GM23338 (cell line): ENCODE measurements around the gene CDH18. TPM values are rescaled to one million over a fixed set of nuclear protein-coding genes. Genes with fewer than 3 reads are reported as not detected.

Experiments used
- ATAC-seq: fragments of 200-7000 bp; cut with Tn5 transposase; 3 replicates; pipeline ENCODE4 v1.9.1; 2020
- DNase-seq: peaks from one replicate; pipeline ENCODE4 v3.0.0-alpha.2; 2015; ENCODE audit warnings: low spot score
- H2AFZ ChIP-seq: fragments of 200-600 bp; sonication (generic); 2 replicates; pipeline ENCODE4 v1.8.0; 2016; ENCODE audit warnings: antibody characterized with exemption, mild to moderate bottlenecking, moderate library complexity
- H3F3A ChIP-seq: fragments of 200-600 bp; sonication (generic); replicated peaks from 2 replicates; pipeline ENCODE4 v1.8.0; 2017; ENCODE audit warnings: antibody characterized with exemption, mixed run types, low read depth
- H3K27ac ChIP-seq: fragments of 200-600 bp; sonication (generic); 2 replicates; pipeline ENCODE4 v1.6.1; 2016; ENCODE audit warnings: low read depth
- H3K27me3 ChIP-seq: fragments of 200-600 bp; sonication (generic); 2 replicates; pipeline ENCODE4 v1.8.0; 2016; ENCODE audit warnings: mild to moderate bottlenecking, mixed run types, moderate library complexity; ENCODE audit not compliant: insufficient read depth
- H3K36me3 ChIP-seq: fragments of 200-600 bp; sonication (generic); 2 replicates; pipeline ENCODE4 v1.8.0; 2016; ENCODE audit warnings: mild to moderate bottlenecking; ENCODE audit not compliant: insufficient read depth
- H3K4me1 ChIP-seq: fragments of 200-600 bp; sonication (generic); 2 replicates; pipeline ENCODE4 v1.8.0; 2016; ENCODE audit warnings: mild to moderate bottlenecking, moderate library complexity; ENCODE audit not compliant: insufficient read depth
- H3K4me2 ChIP-seq: fragments of 200-600 bp; sonication (generic); 2 replicates; pipeline ENCODE4 v1.7.1; 2017; ENCODE audit warnings: mixed run types
- H3K4me3 ChIP-seq: fragments of 200-600 bp; sonication (generic); 2 replicates; pipeline ENCODE4 v1.6.1; 2016; ENCODE audit warnings: mixed run types
- H3K79me2 ChIP-seq: fragments of 200-600 bp; sonication (generic); replicated peaks from 2 replicates; pipeline ENCODE4 v1.8.0; 2017; ENCODE audit warnings: mild to moderate bottlenecking; ENCODE audit not compliant: insufficient read depth
- H3K9me2 ChIP-seq: fragments of 200-600 bp; sonication (generic); 2 replicates; pipeline ENCODE4 v1.8.0; 2017; ENCODE audit not compliant: insufficient read depth
- H4K20me1 ChIP-seq: fragments of 200-600 bp; sonication (generic); replicated peaks from 2 replicates; pipeline ENCODE4 v1.8.0; 2017; ENCODE audit warnings: mild to moderate bottlenecking; ENCODE audit not compliant: insufficient read depth
- H3K27ac Mint-ChIP-seq: 2 replicates; pipeline ENCODE4 v1.8.0; 2020; ENCODE audit warnings: inconsistent platforms, mild to moderate bottlenecking, moderate library complexity, mixed read lengths
- H3K27me3 Mint-ChIP-seq: 3 replicates; pipeline ENCODE4 v1.8.0; 2022; ENCODE audit warnings: low read depth, mild to moderate bottlenecking, moderate library complexity, mixed read lengths, inconsistent platforms; ENCODE audit not compliant: insufficient read depth, poor library complexity
- H3K36me3 Mint-ChIP-seq: 3 replicates; pipeline ENCODE4 v1.8.0; 2021; ENCODE audit warnings: low read depth, mild to moderate bottlenecking, inconsistent platforms, moderate library complexity, mixed read lengths
- H3K4me1 Mint-ChIP-seq: 3 replicates; pipeline ENCODE4 v1.8.0; 2020; ENCODE audit warnings: mild to moderate bottlenecking, inconsistent platforms, mixed read lengths
- H3K4me3 Mint-ChIP-seq: 3 replicates; pipeline ENCODE4 v1.8.0; 2021; ENCODE audit warnings: moderate library complexity, mild to moderate bottlenecking, inconsistent platforms, mixed read lengths
- H3K9me3 Mint-ChIP-seq: 3 replicates; pipeline ENCODE4 v1.8.0; 2020; ENCODE audit warnings: moderate library complexity, mild to moderate bottlenecking, inconsistent platforms, mixed read lengths
- CREB1 ChIP-seq: fragments of 250-450 bp; sonication (Bioruptor Pico); IDR thresholded peaks from 2 replicates; pipeline ENCODE4 v1.5.0; 2020; ENCODE audit warnings: low read depth, mild to moderate bottlenecking, moderate library complexity
- EZH2 ChIP-seq: fragments of 200-600 bp; sonication (generic); IDR thresholded peaks from one replicate; pipeline ENCODE4 v1.8.0; 2017; ENCODE audit warnings: antibody characterized with exemption, mild to moderate bottlenecking, low read depth; ENCODE audit not compliant: unreplicated experiment
- EZH2phosphoT487 ChIP-seq: fragments of 200-600 bp; sonication (generic); IDR thresholded peaks from one replicate; pipeline ENCODE4 v1.8.1; 2018; ENCODE audit warnings: antibody characterized with exemption; ENCODE audit not compliant: unreplicated experiment
- JUNB ChIP-seq: IDR thresholded peaks from one replicate; pipeline ENCODE4 v1.6.1; 2016; ENCODE audit warnings: antibody characterized with exemption; ENCODE audit not compliant: unreplicated experiment
- NANOG ChIP-seq: IDR thresholded peaks from 2 replicates; pipeline ENCODE4 v1.6.1; 2016; ENCODE audit warnings: antibody characterized with exemption, borderline replicate concordance
- POLR2AphosphoS5 ChIP-seq: IDR thresholded peaks from 2 replicates; pipeline ENCODE4 v1.6.1; 2016; ENCODE audit warnings: antibody characterized with exemption, low read depth
- STAT1 ChIP-seq: IDR thresholded peaks from one replicate; pipeline ENCODE4 v1.6.1; 2016; ENCODE audit warnings: antibody characterized with exemption; ENCODE audit not compliant: unreplicated experiment
- ZNF114 ChIP-seq: fragments of 250-450 bp; sonication (Bioruptor Pico); IDR thresholded peaks from 2 replicates; pipeline ENCODE4 v1.5.0; 2020; ENCODE audit warnings: mild to moderate bottlenecking, moderate library complexity
- ZNF331 ChIP-seq: fragments of 250-450 bp; sonication (Bioruptor Pico); IDR thresholded peaks from 2 replicates; pipeline ENCODE4 v1.5.0; 2020; ENCODE audit warnings: low read depth, mild to moderate bottlenecking, moderate library complexity
- polyA plus RNA-seq: library from polyadenylated mRNA; unstranded; fragments of >200 nt; fragmentation: Nextera tagmentation; extraction: Ambion mirVana; gene quantifications from 2 replicates; pipeline ENCODE4 v1.2.1, GENCODE V29; 2016
- total RNA-seq: library from RNA; depleted of rRNA; stranded (reverse); fragments of >200 nt; shearing (Covaris generic); gene quantifications from 2 replicates; pipeline ENCODE4 v1.2.3, GENCODE V29; 2014
- TF ChIP-seq, protein P1 (sequence below): fragments of 250-450 bp; sonication (Bioruptor Pico); IDR thresholded peaks from 2 replicates; pipeline ENCODE4 v1.5.0; 2020; ENCODE audit warnings: mild to moderate bottlenecking, moderate library complexity
- TF ChIP-seq, protein P2 (sequence below), 2 experiments: fragments of 200-600 bp in 1 of 2; sonication (generic) in 1 of 2; conservative IDR thresholded peaks; 2 replicates each; pipeline versions ENCODE4 v1.5.1 to v1.6.1; 2016 to 2017; ENCODE audit warnings: antibody characterized with exemption in 2 of 2, low read depth in 2 of 2, mild to moderate bottlenecking in 2 of 2, moderate library complexity in 1 of 2
- TF ChIP-seq, protein P3 (sequence below): IDR thresholded peaks from 2 replicates; pipeline ENCODE4 v1.6.1; 2016; ENCODE audit warnings: antibody characterized with exemption
- TF ChIP-seq, protein P4 (sequence below): IDR thresholded peaks from one replicate; pipeline ENCODE4 v1.6.1; 2018; ENCODE audit warnings: antibody characterized with exemption; ENCODE audit not compliant: unreplicated experiment

The CDH18 gene
- total and polyA plus RNA-seq, 2 experiments from 2014 or later: 1.3 TPM; not detected in 1

- Histone ChIP-seq H3K27ac (no peak overlapping the region), H4K20me1 (no peaks in the 10 kb centered on the region), H3K27me3 (no peaks in the 10 kb centered on the region), H3K4me1 (no peaks in the 10 kb centered on the region), H3K36me3 (no peaks in the 10 kb centered on the region), H3K79me2 (no peaks in the 10 kb centered on the region), H2AFZ (no peak overlapping the region), H3K4me3 (no peak overlapping the region), H3K9me2 (no peaks in the 10 kb centered on the region), H3K4me2 (no peak overlapping the region), H3F3A (no peaks in the 10 kb centered on the region)
- no peaks in the 10 kb centered on the region for H3K36me3 Mint-ChIP-seq
- DNase-seq: no peak
- no peaks in the 10 kb centered on the region for H3K9me3 Mint-ChIP-seq
- H3K4me3 Mint-ChIP-seq: no peak overlapping the region
- no peaks in the 10 kb centered on the region for H3K4me1 Mint-ChIP-seq
- ATAC-seq: no peak
- no peaks in the 10 kb centered on the region for H3K27me3 Mint-ChIP-seq
- H3K27ac Mint-ChIP-seq: no peak overlapping the region
- TF ChIP-seq, protein P1, sequence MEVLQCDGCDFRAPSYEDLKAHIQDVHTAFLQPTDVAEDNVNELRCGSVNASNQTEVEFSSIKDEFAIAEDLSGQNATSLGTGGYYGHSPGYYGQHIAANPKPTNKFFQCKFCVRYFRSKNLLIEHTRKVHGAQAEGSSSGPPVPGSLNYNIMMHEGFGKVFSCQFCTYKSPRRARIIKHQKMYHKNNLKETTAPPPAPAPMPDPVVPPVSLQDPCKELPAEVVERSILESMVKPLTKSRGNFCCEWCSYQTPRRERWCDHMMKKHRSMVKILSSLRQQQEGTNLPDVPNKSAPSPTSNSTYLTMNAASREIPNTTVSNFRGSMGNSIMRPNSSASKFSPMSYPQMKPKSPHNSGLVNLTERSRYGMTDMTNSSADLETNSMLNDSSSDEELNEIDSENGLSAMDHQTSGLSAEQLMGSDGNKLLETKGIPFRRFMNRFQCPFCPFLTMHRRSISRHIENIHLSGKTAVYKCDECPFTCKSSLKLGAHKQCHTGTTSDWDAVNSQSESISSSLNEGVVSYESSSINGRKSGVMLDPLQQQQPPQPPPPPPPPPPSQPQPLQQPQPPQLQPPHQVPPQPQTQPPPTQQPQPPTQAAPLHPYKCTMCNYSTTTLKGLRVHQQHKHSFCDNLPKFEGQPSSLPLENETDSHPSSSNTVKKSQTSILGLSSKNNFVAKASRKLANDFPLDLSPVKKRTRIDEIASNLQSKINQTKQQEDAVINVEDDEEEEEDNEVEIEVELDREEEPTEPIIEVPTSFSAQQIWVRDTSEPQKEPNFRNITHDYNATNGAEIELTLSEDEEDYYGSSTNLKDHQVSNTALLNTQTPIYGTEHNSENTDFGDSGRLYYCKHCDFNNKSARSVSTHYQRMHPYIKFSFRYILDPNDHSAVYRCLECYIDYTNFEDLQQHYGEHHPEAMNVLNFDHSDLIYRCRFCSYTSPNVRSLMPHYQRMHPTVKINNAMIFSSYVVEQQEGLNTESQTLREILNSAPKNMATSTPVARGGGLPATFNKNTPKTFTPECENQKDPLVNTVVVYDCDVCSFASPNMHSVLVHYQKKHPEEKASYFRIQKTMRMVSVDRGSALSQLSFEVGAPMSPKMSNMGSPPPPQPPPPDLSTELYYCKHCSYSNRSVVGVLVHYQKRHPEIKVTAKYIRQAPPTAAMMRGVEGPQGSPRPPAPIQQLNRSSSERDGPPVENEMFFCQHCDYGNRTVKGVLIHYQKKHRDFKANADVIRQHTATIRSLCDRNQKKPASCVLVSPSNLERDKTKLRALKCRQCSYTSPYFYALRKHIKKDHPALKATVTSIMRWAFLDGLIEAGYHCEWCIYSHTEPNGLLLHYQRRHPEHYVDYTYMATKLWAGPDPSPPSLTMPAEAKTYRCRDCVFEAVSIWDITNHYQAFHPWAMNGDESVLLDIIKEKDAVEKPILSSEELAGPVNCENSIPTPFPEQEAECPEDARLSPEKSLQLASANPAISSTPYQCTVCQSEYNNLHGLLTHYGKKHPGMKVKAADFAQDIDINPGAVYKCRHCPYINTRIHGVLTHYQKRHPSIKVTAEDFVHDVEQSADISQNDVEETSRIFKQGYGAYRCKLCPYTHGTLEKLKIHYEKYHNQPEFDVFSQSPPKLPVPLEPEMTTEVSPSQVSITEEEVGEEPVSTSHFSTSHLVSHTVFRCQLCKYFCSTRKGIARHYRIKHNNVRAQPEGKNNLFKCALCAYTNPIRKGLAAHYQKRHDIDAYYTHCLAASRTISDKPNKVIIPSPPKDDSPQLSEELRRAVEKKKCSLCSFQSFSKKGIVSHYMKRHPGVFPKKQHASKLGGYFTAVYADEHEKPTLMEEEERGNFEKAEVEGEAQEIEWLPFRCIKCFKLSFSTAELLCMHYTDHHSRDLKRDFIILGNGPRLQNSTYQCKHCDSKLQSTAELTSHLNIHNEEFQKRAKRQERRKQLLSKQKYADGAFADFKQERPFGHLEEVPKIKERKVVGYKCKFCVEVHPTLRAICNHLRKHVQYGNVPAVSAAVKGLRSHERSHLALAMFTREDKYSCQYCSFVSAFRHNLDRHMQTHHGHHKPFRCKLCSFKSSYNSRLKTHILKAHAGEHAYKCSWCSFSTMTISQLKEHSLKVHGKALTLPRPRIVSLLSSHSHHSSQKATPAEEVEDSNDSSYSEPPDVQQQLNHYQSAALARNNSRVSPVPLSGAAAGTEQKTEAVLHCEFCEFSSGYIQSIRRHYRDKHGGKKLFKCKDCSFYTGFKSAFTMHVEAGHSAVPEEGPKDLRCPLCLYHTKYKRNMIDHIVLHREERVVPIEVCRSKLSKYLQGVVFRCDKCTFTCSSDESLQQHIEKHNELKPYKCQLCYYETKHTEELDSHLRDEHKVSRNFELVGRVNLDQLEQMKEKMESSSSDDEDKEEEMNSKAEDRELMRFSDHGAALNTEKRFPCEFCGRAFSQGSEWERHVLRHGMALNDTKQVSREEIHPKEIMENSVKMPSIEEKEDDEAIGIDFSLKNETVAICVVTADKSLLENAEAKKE (CRISPR knock-in tag): no peak
- TF ChIP-seq, protein P2, sequence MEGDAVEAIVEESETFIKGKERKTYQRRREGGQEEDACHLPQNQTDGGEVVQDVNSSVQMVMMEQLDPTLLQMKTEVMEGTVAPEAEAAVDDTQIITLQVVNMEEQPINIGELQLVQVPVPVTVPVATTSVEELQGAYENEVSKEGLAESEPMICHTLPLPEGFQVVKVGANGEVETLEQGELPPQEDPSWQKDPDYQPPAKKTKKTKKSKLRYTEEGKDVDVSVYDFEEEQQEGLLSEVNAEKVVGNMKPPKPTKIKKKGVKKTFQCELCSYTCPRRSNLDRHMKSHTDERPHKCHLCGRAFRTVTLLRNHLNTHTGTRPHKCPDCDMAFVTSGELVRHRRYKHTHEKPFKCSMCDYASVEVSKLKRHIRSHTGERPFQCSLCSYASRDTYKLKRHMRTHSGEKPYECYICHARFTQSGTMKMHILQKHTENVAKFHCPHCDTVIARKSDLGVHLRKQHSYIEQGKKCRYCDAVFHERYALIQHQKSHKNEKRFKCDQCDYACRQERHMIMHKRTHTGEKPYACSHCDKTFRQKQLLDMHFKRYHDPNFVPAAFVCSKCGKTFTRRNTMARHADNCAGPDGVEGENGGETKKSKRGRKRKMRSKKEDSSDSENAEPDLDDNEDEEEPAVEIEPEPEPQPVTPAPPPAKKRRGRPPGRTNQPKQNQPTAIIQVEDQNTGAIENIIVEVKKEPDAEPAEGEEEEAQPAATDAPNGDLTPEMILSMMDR (conservative IDR thresholded peaks at IDR 0.05; ENCODE audit: low read depth in 2 of 2): no peak
- TF ChIP-seq STAT1 (no peak), EZH2 (no peak), ZNF331 (CRISPR knock-in tag) (no peak), NANOG (no peak), ZNF114 (CRISPR knock-in tag) (no peak), EZH2phosphoT487 (no peak), POLR2AphosphoS5 (no peak), JUNB (no peak), CREB1 (CRISPR knock-in tag) (no peak)
- TF ChIP-seq, protein P3, sequence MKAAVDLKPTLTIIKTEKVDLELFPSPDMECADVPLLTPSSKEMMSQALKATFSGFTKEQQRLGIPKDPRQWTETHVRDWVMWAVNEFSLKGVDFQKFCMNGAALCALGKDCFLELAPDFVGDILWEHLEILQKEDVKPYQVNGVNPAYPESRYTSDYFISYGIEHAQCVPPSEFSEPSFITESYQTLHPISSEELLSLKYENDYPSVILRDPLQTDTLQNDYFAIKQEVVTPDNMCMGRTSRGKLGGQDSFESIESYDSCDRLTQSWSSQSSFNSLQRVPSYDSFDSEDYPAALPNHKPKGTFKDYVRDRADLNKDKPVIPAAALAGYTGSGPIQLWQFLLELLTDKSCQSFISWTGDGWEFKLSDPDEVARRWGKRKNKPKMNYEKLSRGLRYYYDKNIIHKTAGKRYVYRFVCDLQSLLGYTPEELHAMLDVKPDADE: no peak
- TF ChIP-seq, protein P4, sequence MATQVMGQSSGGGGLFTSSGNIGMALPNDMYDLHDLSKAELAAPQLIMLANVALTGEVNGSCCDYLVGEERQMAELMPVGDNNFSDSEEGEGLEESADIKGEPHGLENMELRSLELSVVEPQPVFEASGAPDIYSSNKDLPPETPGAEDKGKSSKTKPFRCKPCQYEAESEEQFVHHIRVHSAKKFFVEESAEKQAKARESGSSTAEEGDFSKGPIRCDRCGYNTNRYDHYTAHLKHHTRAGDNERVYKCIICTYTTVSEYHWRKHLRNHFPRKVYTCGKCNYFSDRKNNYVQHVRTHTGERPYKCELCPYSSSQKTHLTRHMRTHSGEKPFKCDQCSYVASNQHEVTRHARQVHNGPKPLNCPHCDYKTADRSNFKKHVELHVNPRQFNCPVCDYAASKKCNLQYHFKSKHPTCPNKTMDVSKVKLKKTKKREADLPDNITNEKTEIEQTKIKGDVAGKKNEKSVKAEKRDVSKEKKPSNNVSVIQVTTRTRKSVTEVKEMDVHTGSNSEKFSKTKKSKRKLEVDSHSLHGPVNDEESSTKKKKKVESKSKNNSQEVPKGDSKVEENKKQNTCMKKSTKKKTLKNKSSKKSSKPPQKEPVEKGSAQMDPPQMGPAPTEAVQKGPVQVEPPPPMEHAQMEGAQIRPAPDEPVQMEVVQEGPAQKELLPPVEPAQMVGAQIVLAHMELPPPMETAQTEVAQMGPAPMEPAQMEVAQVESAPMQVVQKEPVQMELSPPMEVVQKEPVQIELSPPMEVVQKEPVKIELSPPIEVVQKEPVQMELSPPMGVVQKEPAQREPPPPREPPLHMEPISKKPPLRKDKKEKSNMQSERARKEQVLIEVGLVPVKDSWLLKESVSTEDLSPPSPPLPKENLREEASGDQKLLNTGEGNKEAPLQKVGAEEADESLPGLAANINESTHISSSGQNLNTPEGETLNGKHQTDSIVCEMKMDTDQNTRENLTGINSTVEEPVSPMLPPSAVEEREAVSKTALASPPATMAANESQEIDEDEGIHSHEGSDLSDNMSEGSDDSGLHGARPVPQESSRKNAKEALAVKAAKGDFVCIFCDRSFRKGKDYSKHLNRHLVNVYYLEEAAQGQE: no peak
Measured at GRCh38 chr5:19959830-19960384, 28.1 kb downstream of the CDH18 start.
